Fibroblast of skin of right biceps (primary cell): ENCODE results near the gene CPOX.
"Not testable (repeated sequence)": the region's sequence is repeated elsewhere in the genome, so short reads cannot be mapped to it uniquely, and the experiment has no call there.

Experiments
- DNase-seq: peaks from one replicate; pipeline ENCODE4 v3.0.0-alpha.2; 2013

Gene CPOX

GRCh38 chr3:98593046-98593936 is at the start of gene CPOX:
CPOX (minus strand) TSS chr3:98593611; CDS start chr3:98593504, 107 bp downstream.
- peak; percentile 92 for DNase-seq

GRCh38 chr3:98642769-98643168 is 49.4 kb upstream of the CPOX start:
- DNase-seq, result not testable (repeated sequence)

- not testable (repeated sequence) for DNase-seq
Measured at GRCh38 chr3:98641756-98642155, 48.3 kb upstream of the CPOX start.

GRCh38 chr3:98638515-98638914 is 45.1 kb upstream of the CPOX start:
- DNase-seq, result not testable (repeated sequence)

GRCh38 chr3:98630416-98630815 is 37.0 kb upstream of the CPOX start:
- no peak for DNase-seq

- no peak for DNase-seq
Measured at GRCh38 chr3:98628317-98628716, 34.9 kb upstream of the CPOX start.

GRCh38 chr3:98626151-98626550 is 32.7 kb upstream of the CPOX start:
- no peak for DNase-seq

GRCh38 chr3:98623572-98624280 is 30.3 kb upstream of the CPOX start:
- DNase-seq, result no peak

- DNase-seq, result no peak
Measured at GRCh38 chr3:98617841-98618240, 24.4 kb upstream of the CPOX start.

- peak; percentile 10 for DNase-seq
Measured at GRCh38 chr3:98613616-98614015, 20.2 kb upstream of the CPOX start.

GRCh38 chr3:98612996-98613517 is 19.6 kb upstream of the CPOX start:
- DNase-seq, result no peak

- DNase-seq, result no peak
Measured at GRCh38 chr3:98612587-98612986, 19.2 kb upstream of the CPOX start.

GRCh38 chr3:98608029-98608428 is 14.6 kb upstream of the CPOX start:
- DNase-seq, result no peak

- no peak for DNase-seq
Measured at GRCh38 chr3:98603580-98603979, 10.2 kb upstream of the CPOX start.

GRCh38 chr3:98602078-98602678 is 8.8 kb upstream of the CPOX start:
- peak; percentile 65 for DNase-seq

- no peak for DNase-seq
Measured at GRCh38 chr3:98601180-98601579, 7.8 kb upstream of the CPOX start.

GRCh38 chr3:98600412-98601095 is 7.1 kb upstream of the CPOX start:
- no peak for DNase-seq

GRCh38 chr3:98599647-98600411 is 6.4 kb upstream of the CPOX start:
- DNase-seq, result no peak

- DNase-seq, result no peak
Measured at GRCh38 chr3:98598492-98598891, 5.1 kb upstream of the CPOX start.

- DNase-seq, result peak; percentile 34
Measured at GRCh38 chr3:98596541-98597500, 3.4 kb upstream of the CPOX start.

- no peak for DNase-seq
Measured at GRCh38 chr3:98596087-98596486, 2.7 kb upstream of the CPOX start.
